ENCODE data around the gene MRNIP. TPM values are rescaled to one million over a fixed set of nuclear protein-coding genes. Genes with fewer than 3 reads are reported as not detected.

Gene MRNIP
- total and polyA plus RNA-seq, 2 of the 4 experiments (the other 2 are of a cell fraction) = 6.6 to 24.7 TPM

DNA sequence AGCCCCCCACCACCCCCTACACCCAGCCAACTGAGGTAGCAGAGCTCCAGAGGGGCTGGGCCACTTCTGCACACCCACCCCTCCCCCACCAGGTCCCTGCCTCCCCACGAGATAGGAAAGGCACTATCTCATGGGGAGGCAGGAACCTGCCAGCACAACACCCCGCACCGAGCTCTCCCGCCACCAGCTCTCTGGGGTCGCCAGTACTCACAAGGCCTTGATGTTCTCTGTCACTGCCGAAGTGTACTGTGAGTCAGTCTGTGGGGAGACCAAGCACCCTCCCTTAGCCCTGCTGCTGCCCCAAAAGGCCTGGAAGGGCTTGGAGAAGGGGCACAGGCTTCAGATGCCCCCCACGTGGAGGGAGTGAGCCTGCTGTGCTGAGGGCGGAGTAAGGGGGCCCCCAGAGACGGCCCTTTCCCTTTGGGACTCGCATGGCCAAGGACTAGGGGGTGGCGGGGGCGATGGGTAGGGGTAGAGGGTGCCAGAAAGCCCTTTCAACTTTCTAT is 57.9 kb downstream of the MRNIP start:
- no peak overlapping the region for H2AK5ac ChIP-seq (ENCODE audit: low read depth, low read length)
- no peak overlapping the region for H3K4me3 ChIP-seq (ENCODE audit: insufficient read depth, low read depth, low read length)
- H3K4me2 ChIP-seq (ENCODE audit: low read depth, low read length) = no peak overlapping the region
- H2BK5ac ChIP-seq (ENCODE audit: low read depth, low read length, poor library complexity, severe bottlenecking) = no peak overlapping the region
- H3K4ac ChIP-seq (ENCODE audit: low read depth, low read length) = no peak overlapping the region
- H4K5ac ChIP-seq (ENCODE audit: low read depth, low read length) = no peak overlapping the region
- no peak overlapping the region for H4K91ac ChIP-seq (ENCODE audit: insufficient read depth, low read depth, low read length)
- no peak overlapping the region for H3K9ac ChIP-seq (ENCODE audit: low read depth, low read length)
- ChIA-PET POLR2A (ENCODE audit: unreplicated experiment) (no interaction called here), CTCF (no interaction called here)
- 80% methylated on average over 1 of the region's 12 CpGs; no CpG with 5 or more reads in 1 of the 2 experiments for WGBS, 2 experiments (ENCODE audit: extremely low coverage in 2 of 2, insufficient read length in 1 of 2)
- peaks cover 23% of the 10 kb centered on the region for H3K4me1 ChIP-seq (ENCODE audit: control insufficient read depth, insufficient read depth, low read length)
- H3K36me3 ChIP-seq (ENCODE audit: control insufficient read depth, insufficient read depth, low read length) = peaks cover 53% of the 10 kb centered on the region
- BruUV-seq (replicated peaks) = no TSS peak
- H2BK120ac ChIP-seq (ENCODE audit: low read depth, low read length) = no peak overlapping the region
- H3K79me1 ChIP-seq (ENCODE audit: low read depth in 1 of 2, low read length in 2 of 2) = peaks cover 26 to 56% of the 10 kb centered on the region in 2 experiments
- H4K8ac ChIP-seq (ENCODE audit: low read depth in 2 of 2, low read length in 2 of 2) = no peak overlapping the region
- H4K20me1 ChIP-seq (ENCODE audit: insufficient read depth, low read length) = peaks cover 52% of the 10 kb centered on the region
- H2BK20ac ChIP-seq (ENCODE audit: low read depth, low read length) = no peak overlapping the region
- no peak overlapping the region for H2AFZ ChIP-seq (replicated peaks; ENCODE audit: low read length, poor library complexity)
- H3K9me1 ChIP-seq (ENCODE audit: insufficient read depth, low read length) = 0 out of 2 replicates have a peak, but pooled peaks cover 2% of the 10 kb centered on the region
- peak overlapping the region; percentile 67 for H2AK9ac ChIP-seq (replicated peaks; ENCODE audit: low read depth, low read length, poor library complexity)
- no peak overlapping the region for H3K18ac ChIP-seq (ENCODE audit: low read depth, low read length)
- no peak overlapping the region for H3K14ac ChIP-seq (replicated peaks; ENCODE audit: low read depth, low read length)
- no peak overlapping the region for H3K27ac ChIP-seq (ENCODE audit: insufficient read depth, low read length)
- intact Hi-C loops (cut with micrococcal nuclease) = loop anchor here (5.0 kb wide), 1 partner anchor 107 kb away; the partner anchor contains the start of gene TBC1D9B
- dilution Hi-C loops (cut with HindIII; ENCODE audit: low sequenced_read_pairs, unreplicated experiment) = no loop called here
- TF ChIP-seq MAFK (IDR thresholded peaks at IDR 0.05; ENCODE audit: low read depth, low read length) (no peak), NFE2L2 (IDR thresholded peaks at IDR 0.05; ENCODE audit: low read depth, low read length) (no peak), RAD21 (IDR thresholded peaks at IDR 0.05; ENCODE audit: low read length) (no peak), BHLHE40 (IDR thresholded peaks at IDR 0.05; ENCODE audit: low read depth, low read length) (no peak), FOS (IDR thresholded peaks at IDR 0.05; ENCODE audit: low read depth, low read length) (no peak), RFX5 (IDR thresholded peaks at IDR 0.05; ENCODE audit: low read depth, low read length) (no peak), CEBPB (IDR thresholded peaks at IDR 0.05; ENCODE audit: low read depth, low read length) (no peak), RCOR1 (IDR thresholded peaks at IDR 0.05; ENCODE audit: insufficient replicate concordance, low read length) (no peak), MXI1 (IDR thresholded peaks at IDR 0.05; ENCODE audit: borderline replicate concordance, low read depth, low read length) (no peak), CHD1 (IDR thresholded peaks at IDR 0.05; ENCODE audit: low read depth, low read length) (no peak), POLR2A (IDR thresholded peaks at IDR 0.05; ENCODE audit: low read depth, low read length) (no peak), SMC3 (IDR thresholded peaks at IDR 0.05; ENCODE audit: low read depth, low read length) (no peak), MAZ (IDR thresholded peaks at IDR 0.05; ENCODE audit: borderline replicate concordance, low read depth, low read length) (no peak)
- TF ChIP-seq, protein P1, sequence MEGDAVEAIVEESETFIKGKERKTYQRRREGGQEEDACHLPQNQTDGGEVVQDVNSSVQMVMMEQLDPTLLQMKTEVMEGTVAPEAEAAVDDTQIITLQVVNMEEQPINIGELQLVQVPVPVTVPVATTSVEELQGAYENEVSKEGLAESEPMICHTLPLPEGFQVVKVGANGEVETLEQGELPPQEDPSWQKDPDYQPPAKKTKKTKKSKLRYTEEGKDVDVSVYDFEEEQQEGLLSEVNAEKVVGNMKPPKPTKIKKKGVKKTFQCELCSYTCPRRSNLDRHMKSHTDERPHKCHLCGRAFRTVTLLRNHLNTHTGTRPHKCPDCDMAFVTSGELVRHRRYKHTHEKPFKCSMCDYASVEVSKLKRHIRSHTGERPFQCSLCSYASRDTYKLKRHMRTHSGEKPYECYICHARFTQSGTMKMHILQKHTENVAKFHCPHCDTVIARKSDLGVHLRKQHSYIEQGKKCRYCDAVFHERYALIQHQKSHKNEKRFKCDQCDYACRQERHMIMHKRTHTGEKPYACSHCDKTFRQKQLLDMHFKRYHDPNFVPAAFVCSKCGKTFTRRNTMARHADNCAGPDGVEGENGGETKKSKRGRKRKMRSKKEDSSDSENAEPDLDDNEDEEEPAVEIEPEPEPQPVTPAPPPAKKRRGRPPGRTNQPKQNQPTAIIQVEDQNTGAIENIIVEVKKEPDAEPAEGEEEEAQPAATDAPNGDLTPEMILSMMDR (conservative IDR thresholded peaks at IDR 0.05; ENCODE audit: low read depth, low read length) = no peak
- TF ChIP-seq, protein P2, sequence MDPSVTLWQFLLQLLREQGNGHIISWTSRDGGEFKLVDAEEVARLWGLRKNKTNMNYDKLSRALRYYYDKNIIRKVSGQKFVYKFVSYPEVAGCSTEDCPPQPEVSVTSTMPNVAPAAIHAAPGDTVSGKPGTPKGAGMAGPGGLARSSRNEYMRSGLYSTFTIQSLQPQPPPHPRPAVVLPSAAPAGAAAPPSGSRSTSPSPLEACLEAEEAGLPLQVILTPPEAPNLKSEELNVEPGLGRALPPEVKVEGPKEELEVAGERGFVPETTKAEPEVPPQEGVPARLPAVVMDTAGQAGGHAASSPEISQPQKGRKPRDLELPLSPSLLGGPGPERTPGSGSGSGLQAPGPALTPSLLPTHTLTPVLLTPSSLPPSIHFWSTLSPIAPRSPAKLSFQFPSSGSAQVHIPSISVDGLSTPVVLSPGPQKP (IDR thresholded peaks at IDR 0.05; ENCODE audit: borderline replicate concordance, low read depth, low read length) = no peak
- TF ChIP-seq, protein P3, sequence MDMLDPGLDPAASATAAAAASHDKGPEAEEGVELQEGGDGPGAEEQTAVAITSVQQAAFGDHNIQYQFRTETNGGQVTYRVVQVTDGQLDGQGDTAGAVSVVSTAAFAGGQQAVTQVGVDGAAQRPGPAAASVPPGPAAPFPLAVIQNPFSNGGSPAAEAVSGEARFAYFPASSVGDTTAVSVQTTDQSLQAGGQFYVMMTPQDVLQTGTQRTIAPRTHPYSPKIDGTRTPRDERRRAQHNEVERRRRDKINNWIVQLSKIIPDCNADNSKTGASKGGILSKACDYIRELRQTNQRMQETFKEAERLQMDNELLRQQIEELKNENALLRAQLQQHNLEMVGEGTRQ (IDR thresholded peaks at IDR 0.05; ENCODE audit: low read depth, low read length) = no peak
- no peak overlapping the region for H3K56ac ChIP-seq (ENCODE audit: extremely low read depth, insufficient read depth, low read length)
- H3K27me3 ChIP-seq (ENCODE audit: control insufficient read depth, insufficient read depth, low read length) = no peaks in the 10 kb centered on the region
- DNase-seq (no peak), ATAC-seq (ENCODE audit: low read depth) (no peak)
- H3K9me3 ChIP-seq (ENCODE audit: control insufficient read depth, insufficient read depth, low read length) = no peaks in the 10 kb centered on the region
- no peak overlapping the region for H3K23ac ChIP-seq (ENCODE audit: low read depth, low read length)
- in situ Hi-C loops (cut with MboI; ENCODE audit: low sequenced_read_pairs) = no loop called here
- no peak overlapping the region for H2BK15ac ChIP-seq (ENCODE audit: low read depth, low read length)

Data from IMR-90 (cell line).